Left renal cortex interstitium (tissue), 4 donors: Measurements from ENCODE around the gene EFTUD2. TPM values are rescaled to one million over a fixed set of nuclear protein-coding genes. Genes with fewer than 3 reads are reported as not detected.

Experiments used
- DNase-seq, 4 donors: peaks; one replicate each; pipeline ENCODE4 v3.0.0-alpha.2; 2013; ENCODE audit warnings: low read depth in 4 of 4, low spot score in 2 of 4, missing footprints in 1 of 4
- polyA plus RNA-seq, 4 donors: library from polyadenylated mRNA; unstranded; fragments of 120-200 nt; gene quantifications; one replicate each; pipeline ENCODE4 v1.2.1, GENCODE V29; 2013; ENCODE audit not compliant: insufficient read length in 4 of 4

The EFTUD2 gene
- polyA plus RNA-seq, 4 donors: 93.7 to 126 (median 105) TPM

- DNase-seq: no peak
These were observed 36.8 kb downstream of the EFTUD2 start for GRCh38 chr17:44862278-44862914.

GRCh38 chr17:44859701-44860100 is 39.5 kb downstream of the EFTUD2 start:
- DNase-seq: no peak

DNA sequence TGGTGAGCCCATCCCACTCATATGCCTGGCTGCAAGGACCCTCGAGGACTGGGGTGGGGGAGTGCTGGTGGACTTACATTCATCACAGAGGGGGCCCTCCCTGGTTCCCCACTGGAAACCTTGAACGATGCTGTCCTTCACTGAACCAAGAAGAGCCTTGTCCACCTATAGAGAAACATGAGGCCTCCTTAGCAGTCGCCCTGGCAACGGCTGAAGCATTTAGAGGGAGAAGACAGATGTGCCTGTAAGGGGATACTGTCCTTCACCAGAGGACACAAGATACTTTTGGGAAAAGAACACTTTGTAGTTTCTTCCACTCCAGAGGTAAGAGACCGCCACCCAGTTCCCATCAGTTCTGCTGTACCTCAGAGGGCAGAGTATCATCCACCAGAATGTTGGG is 45.1 kb downstream of the EFTUD2 start:
- DNase-seq: peak in 1 of 4 donors; percentile 41

DNA sequence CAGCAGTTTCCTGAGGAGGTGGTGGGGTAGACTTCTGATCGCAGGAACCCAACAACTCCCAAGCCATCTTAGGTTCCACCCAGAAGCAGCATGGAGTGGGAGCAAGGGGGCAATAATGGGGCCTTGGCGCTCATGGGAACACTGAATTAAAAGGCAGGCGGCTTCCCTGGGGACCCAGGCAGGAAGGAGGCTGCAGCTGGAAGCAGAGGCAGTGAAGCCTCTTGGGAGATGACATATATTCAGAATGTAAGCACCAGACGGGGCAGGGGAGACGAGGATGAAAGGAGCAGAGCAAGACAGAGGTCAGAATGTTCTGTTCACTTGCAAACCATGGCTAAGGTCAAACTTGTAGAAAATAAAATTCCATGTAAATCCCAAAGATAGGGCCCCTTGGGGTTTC is 48.6 kb downstream of the EFTUD2 start:
- DNase-seq: no peak

GRCh38 chr17:44850025-44850424 is 49.2 kb downstream of the EFTUD2 start:
- no peak for DNase-seq

DNA sequence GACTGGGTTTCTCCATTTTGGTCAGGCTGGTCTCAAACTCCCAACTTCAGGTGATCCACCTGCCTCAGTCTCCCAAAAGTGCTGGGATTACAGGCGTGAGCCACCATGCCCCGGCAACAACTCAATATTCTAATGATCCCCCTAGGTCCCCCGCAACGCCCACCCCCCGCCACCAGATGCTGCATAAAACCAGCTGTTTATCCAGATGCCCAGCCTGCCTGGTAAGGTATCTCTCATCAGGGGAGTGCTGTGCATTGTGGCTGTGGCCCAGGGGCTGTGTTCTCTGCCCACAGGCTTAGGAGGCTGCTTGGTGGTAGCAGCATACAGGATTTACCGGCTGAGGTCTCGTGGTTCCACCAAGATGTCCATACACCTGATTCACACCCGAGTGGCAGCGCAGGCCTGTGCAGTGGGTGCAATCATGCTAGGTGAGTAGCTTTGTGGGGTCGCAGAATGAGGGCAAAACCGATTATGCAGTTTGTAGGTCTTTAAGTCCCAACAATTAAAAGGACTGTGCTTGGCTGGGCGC is 50.2 kb downstream of the EFTUD2 start:
- DNase-seq: no peak

DNA sequence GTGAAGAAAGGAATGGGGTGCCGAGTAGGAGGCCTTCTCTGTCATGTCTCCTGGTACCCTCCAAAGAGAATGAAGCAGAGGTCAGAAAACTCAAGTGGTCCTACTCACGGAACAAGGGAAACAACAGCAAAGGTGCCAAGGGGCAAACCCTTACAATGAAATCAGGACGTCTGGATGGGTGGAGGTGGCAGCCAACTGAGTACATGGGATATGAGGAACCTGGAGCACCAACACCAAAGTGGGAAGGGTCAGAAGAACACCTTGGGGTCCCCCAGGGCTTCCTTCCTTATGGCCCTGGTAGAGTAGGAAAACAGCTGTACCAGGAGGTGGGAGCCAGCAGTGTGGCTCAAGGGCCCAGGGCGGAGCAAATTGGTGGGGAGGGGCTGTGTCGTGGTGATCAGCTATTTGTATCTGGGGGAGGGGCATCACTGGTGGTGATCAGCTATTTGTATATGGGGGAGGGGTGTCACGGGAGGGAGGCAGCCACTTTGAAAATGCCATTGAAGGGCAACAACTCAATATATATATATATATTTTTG is 50.9 kb downstream of the EFTUD2 start:
- DNase-seq: no peak

DNA sequence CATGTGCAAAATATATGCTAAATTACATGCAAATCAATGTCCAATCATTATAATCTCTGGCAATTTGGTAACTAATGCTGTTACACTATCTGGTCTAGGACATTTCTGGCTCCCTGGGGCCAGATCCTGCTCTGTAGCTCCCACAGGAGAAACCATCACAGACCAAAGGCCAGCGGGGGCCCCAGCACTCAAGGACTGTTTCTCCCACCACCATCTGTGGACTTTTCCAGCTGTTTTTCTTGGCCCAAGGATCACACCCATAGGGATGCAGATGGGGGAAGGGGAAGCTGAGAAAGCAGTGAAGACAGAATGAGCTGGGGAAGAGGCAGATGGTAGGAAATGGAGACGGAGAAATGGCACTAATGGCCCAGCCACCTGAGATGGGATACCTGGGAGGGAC is 51.7 kb downstream of the EFTUD2 start, which contains the start of gene HIGD1B:
HIGD1B (plus strand) TSS at position 298 of the 400 bp plus-strand sequence. CDS start 270 bp downstream, outside the sequence.
- DNase-seq: no peak

- no peak for DNase-seq
These were observed 53.0 kb downstream of the EFTUD2 start for GRCh38 chr17:44846206-44846605.

- no peak for DNase-seq
These were observed 54.8 kb downstream of the EFTUD2 start for GRCh38 chr17:44844390-44844830.

DNA sequence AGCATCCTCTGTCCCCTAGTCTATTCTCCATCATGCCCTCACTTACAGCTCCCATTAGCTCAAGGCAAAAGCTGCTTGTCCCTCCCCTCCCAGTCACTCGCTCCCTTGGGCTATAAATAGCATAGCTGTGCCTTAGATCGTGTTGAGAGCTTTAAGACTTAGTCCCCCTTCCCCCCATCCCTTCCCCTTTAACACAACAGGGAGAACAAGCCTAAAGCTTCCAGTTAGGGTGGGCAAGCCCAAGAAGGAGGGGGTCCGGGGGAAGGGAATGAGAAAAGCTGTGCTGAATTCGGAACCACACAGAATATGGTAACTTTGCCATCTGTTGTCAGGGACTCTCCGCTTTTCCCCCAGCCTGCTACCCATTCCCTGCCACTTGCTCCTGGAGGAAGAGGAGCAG is 56.5 kb downstream of the EFTUD2 start:
- DNase-seq: no peak

DNA sequence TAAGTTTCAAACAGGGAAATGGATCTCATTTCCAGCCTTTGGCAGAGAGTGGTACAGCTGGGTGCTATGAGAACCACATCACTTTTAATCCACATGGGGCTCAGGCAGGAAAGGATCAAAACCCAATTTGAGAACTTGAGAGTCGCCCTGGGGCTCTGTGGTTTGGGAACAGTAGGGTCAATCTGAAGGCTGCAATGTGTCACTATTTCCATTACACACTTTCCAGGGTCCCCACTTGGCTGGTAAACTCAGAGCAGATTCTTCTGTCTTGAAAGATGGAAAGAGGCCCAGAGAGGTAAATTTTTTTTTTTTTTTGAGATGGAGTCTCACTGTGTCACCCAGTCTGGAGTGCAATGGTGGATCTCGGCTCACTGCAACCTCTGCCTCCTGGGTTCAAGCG is 58.3 kb downstream of the EFTUD2 start:
- no peak for DNase-seq

- no peak for DNase-seq
These were observed 59.0 kb downstream of the EFTUD2 start for GRCh38 chr17:44840274-44840673.

GRCh38 chr17:44837196-44837595 is 62.0 kb downstream of the EFTUD2 start:
- no peak for DNase-seq

DNA sequence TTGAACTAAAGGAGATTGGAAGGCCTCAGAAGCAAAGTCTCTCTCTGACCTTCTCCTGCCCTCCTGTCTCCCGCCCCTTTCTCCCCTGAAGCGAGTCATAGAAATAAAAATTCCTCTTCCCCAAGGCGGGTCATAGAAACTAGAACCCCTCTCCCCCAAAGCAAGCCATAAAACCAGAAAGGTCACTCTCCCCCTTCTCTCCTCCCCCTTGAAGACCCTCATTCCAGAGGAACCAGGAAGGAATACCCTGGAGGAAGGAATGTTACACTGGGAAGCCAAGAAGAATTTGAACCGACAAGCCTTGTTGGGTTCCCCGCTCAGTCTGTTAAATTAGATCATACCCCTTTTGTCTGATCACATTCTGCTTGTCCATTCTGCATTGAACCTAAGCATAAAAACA is 66.4 kb downstream of the EFTUD2 start:
- DNase-seq: peak in 1 of 4 donors; percentile 24

DNA sequence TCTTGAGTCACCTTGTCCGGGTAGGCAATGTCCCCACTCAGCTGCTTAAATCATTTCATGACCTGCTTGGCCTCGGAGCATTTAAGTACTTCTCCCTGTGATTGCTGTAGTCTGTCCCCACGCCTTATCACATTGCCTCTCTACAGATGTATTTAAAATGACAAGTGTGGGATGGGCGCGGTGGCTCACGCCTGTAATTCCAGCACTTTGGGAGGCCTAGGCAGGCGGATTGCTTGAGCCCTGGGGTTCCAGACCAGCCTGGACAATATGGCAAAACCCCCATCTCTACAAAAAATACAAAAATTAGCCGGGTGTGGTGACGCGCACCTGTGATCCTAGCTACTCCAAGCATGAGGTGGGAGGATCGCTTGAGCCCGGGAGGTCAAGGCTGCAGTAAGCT is 67.9 kb downstream of the EFTUD2 start:
- no peak for DNase-seq

- DNase-seq: peak in 2 of 4 donors; percentile 28 to 66
These were observed 68.6 kb downstream of the EFTUD2 start for GRCh38 chr17:44830359-44831288.

DNA sequence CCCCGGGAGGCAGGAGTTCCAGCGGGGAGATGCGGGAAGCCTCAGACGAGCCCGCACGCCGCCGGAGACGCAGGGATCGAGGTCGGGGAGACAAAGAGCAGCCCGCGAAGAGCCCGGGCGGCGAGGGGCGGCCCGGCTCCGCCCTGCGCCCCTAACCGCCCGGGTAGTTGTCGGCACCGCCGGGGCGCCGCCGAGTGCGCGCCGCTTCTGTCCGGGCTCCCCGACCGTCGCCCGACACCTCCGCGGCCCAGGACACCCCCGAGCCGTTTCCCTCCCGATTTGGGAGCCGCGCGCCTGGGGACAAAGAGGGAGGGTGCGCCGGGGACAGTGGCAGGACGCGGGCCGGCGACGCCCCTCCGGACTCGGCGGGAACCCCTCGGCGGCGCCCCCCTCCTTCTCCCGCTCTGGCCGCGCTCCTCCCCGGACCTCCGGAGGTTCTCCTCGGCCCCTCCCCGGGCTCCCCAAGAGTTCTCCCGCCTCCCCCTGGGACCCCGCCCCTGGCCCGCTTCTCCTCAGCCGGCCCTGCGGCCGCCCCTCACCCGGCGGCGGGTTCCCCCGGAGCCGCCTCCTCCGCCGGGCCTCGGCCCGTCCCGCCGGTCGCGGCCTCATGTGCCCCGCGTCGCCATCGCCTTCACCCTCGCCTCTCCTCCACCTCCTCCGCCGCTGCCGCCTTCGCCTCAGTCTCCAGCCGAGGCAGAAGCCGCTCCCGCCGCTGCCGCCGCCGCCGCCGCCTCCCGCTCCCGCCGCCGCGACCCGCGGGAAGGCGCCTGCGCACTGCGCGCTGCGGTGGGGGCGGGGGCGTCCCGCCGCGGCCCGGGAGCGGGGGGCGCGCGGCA is 69.5 kb downstream of the EFTUD2 start, which contains the start of gene GJC1:
GJC1 (minus strand) TSS at position 765 of the 836 bp plus-strand sequence. CDS start 24,470 bp downstream, outside the sequence.
- peak in 1 of 4 donors; percentile 50 for DNase-seq

- peak in 2 of 4 donors; percentile 36 to 52 for DNase-seq
These were observed 70.2 kb downstream of the EFTUD2 start for GRCh38 chr17:44828919-44829522.

- DNase-seq: no peak
These were observed 71.4 kb downstream of the EFTUD2 start for GRCh38 chr17:44827863-44828262.
